Neural crest cell (in vitro differentiated cells): ENCODE measurements around the gene COL4A3. TPM values are rescaled to one million over a fixed set of nuclear protein-coding genes. Genes with fewer than 3 reads are reported as not detected.

ENCODE experiments used
- DNase-seq: peaks from one replicate; pipeline ENCODE4 v3.0.0; 2021; ENCODE audit warnings: low read depth, mixed read lengths, low spot score
- H3K27ac Mint-ChIP-seq: one replicate; pipeline ENCODE4 v1.8.0; 2021; ENCODE audit warnings: mild to moderate bottlenecking, mixed read lengths; ENCODE audit not compliant: unreplicated experiment
- H3K27me3 Mint-ChIP-seq: 2 replicates; pipeline ENCODE4 v1.8.0; 2021; ENCODE audit warnings: low read depth, mild to moderate bottlenecking, mixed read lengths
- H3K36me3 Mint-ChIP-seq: 2 replicates; pipeline ENCODE4 v1.8.0; 2021; ENCODE audit warnings: low read depth, mild to moderate bottlenecking, mixed read lengths
- H3K4me1 Mint-ChIP-seq: 2 replicates; pipeline ENCODE4 v1.8.0; 2021; ENCODE audit warnings: mixed read lengths
- H3K4me3 Mint-ChIP-seq: one replicate; pipeline ENCODE4 v1.8.0; 2021; ENCODE audit warnings: mild to moderate bottlenecking, mixed read lengths
- H3K9me3 Mint-ChIP-seq: 2 replicates; pipeline ENCODE4 v1.8.0; 2021; ENCODE audit warnings: mixed read lengths
- total RNA-seq: library from RNA; stranded (reverse); gene quantifications from 2 replicates; pipeline ENCODE4 v1.2.1, GENCODE V29; 2021
- TF ChIP-seq, protein P1 (sequence below): fragments of 200-600 bp; sonication (generic); conservative IDR thresholded peaks from 2 replicates; pipeline ENCODE4 v1.5.0; 2021; ENCODE audit warnings: antibody characterized with exemption, mild to moderate bottlenecking

Gene COL4A3
- total RNA-seq, 1 donor from 2014 or later = not detected

DNA sequence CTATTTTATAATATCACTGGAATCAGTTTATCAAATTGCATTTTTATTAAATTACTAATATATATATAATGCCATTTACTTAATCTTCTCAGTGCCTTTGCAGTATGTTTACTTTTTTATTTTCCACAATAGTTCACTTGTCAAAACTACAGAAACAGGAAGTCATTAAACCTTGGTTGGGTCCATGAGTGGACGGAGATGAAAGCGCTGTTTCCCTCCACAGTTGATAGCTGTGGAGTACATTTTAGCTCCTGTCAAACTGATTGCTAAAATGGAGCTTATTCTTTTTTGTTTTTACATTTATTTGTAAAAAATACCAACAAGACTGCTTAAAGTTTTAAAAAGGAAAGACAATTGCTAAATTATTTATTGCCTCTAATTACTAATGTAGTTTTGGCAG lies 179.8 kb downstream of the COL4A3 start:
- no peak overlapping the region for H3K27ac Mint-ChIP-seq
- peaks cover 4% of the 10 kb centered on the region for H3K36me3 Mint-ChIP-seq
- H3K27me3 Mint-ChIP-seq = no peaks in the 10 kb centered on the region

DNA sequence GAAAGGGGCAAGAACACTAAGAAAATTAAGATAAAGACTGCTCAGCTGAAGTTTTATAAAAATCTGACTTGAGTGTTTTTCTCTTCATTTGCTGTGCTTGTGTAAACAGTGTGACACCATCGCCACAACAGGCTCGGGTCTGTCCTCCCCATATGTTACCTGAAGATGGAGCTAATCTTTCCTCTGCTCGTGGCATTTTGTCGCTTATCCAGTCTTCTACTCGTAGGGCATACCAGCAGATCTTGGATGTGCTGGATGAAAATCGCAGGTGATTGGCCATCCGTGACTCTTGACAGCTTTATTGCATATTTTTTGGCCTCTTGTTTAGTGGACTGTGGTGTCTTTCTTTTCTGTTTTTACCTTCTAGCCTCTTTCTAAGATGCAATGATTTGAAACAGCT lies 182.7 kb downstream of the COL4A3 start:
- H3K27me3 Mint-ChIP-seq = no peaks in the 10 kb centered on the region
- H3K36me3 Mint-ChIP-seq = no peaks in the 10 kb centered on the region
- no peak for DNase-seq
- no peaks in the 10 kb centered on the region for H3K9me3 Mint-ChIP-seq
- TF ChIP-seq, protein P1, sequence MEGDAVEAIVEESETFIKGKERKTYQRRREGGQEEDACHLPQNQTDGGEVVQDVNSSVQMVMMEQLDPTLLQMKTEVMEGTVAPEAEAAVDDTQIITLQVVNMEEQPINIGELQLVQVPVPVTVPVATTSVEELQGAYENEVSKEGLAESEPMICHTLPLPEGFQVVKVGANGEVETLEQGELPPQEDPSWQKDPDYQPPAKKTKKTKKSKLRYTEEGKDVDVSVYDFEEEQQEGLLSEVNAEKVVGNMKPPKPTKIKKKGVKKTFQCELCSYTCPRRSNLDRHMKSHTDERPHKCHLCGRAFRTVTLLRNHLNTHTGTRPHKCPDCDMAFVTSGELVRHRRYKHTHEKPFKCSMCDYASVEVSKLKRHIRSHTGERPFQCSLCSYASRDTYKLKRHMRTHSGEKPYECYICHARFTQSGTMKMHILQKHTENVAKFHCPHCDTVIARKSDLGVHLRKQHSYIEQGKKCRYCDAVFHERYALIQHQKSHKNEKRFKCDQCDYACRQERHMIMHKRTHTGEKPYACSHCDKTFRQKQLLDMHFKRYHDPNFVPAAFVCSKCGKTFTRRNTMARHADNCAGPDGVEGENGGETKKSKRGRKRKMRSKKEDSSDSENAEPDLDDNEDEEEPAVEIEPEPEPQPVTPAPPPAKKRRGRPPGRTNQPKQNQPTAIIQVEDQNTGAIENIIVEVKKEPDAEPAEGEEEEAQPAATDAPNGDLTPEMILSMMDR = no peak
- no peak overlapping the region for H3K4me3 Mint-ChIP-seq
- no peaks in the 10 kb centered on the region for H3K4me1 Mint-ChIP-seq
- no peak overlapping the region for H3K27ac Mint-ChIP-seq

More for the DNA sequence above, 179.8 kb downstream of the COL4A3 start:
- Mint-ChIP-seq H3K4me1 (no peaks in the 10 kb centered on the region), H3K4me3 (no peak overlapping the region), H3K9me3 (no peaks in the 10 kb centered on the region)
- no peak for DNase-seq
- TF ChIP-seq, protein P1 = no peak

DNA sequence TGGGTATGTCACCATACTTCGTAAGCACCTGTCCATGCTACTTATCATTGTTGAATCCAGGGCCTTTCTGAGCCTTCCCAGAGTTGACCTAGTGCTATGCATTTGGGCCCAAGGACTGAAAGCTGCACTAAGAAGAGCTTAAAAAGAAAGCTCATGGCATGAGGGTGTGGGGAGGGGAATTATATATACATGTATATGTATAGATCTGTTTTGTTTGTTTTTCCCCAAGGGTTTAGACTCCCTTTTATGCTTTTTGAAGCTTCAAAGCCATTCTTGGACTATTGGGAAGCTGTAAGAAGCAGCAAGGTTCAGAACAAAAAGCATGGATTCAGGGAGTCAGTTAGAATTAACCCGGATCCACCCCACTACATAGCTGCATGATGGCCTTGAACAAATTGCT lies 183.9 kb downstream of the COL4A3 start:
- no peaks in the 10 kb centered on the region for H3K9me3 Mint-ChIP-seq
- H3K4me1 Mint-ChIP-seq = no peaks in the 10 kb centered on the region
- no peak for DNase-seq
- no peaks in the 10 kb centered on the region for H3K27me3 Mint-ChIP-seq
- no peak overlapping the region for H3K4me3 Mint-ChIP-seq
- TF ChIP-seq, protein P1 = no peak
- peaks cover 3% of the 10 kb centered on the region for H3K36me3 Mint-ChIP-seq
- no peak overlapping the region for H3K27ac Mint-ChIP-seq

DNA sequence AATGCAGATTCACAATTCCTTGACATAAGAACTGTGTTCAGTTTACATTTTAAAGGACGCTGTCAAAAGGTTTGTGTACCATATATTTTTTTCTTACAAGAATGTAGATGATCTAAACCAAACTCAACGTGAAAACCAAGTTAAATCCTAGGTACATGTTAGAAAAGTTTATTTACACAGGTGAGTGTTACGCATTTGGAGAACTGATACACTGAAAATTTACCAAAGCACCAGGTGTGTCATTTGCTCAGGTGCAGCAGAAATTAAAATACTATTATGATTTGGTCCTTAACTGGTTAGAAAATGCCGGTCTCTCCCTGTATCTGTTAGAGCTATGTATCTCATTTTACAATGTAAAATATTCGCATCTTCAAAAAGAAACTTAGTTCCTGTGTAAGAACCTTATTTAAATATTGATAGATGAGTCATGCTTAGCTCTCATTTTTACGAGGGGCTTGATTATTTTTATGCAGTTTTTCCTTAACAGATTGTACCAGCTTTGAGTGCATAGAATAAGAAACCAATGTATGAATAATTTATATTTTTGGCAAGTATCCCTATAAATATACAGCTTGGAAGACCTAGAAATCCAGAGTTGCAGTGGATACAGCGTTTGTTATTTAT lies 185.7 kb downstream of the COL4A3 start:
- no peaks in the 10 kb centered on the region for H3K9me3 Mint-ChIP-seq
- no peak overlapping the region for H3K4me3 Mint-ChIP-seq
- H3K27me3 Mint-ChIP-seq = no peaks in the 10 kb centered on the region
- peaks cover 3% of the 10 kb centered on the region for H3K36me3 Mint-ChIP-seq
- TF ChIP-seq, protein P1 = no peak
- H3K27ac Mint-ChIP-seq = no peak overlapping the region
- no peaks in the 10 kb centered on the region for H3K4me1 Mint-ChIP-seq
- DNase-seq = no peak

DNA sequence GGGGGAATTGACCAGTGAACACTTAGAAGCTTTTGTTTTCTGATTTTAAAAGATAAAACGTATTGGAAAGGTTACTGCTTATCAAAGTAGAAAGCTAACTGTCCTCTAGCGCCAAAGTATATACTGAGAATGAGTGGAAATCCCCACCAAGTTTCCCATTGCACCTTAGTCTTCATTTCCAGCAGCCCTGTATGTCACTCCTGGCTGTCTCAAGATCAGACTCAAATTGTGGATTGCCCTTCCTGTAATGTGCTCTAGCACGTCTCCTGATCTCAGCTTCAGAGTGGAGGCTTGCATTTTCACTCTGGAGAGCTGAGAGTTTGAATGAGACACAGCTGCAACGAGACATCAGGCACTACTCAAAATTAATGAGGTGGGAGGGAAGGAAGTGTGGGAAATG lies 187.2 kb downstream of the COL4A3 start:
- no peaks in the 10 kb centered on the region for H3K9me3 Mint-ChIP-seq
- TF ChIP-seq, protein P1 = no peak
- no peak overlapping the region for H3K4me3 Mint-ChIP-seq
- H3K36me3 Mint-ChIP-seq = peaks cover 3% of the 10 kb centered on the region
- no peaks in the 10 kb centered on the region for H3K4me1 Mint-ChIP-seq
- H3K27ac Mint-ChIP-seq = peak overlapping the region; percentile 48
- no peaks in the 10 kb centered on the region for H3K27me3 Mint-ChIP-seq
- no peak for DNase-seq
